ENCODE results near the gene MRM2. TPM values are rescaled to one million over a fixed set of nuclear protein-coding genes. Genes with fewer than 3 reads are reported as not detected.

MRM2 gene
- total RNA-seq, 1 donor from 2014 or later: 18.9 TPM

DNA sequence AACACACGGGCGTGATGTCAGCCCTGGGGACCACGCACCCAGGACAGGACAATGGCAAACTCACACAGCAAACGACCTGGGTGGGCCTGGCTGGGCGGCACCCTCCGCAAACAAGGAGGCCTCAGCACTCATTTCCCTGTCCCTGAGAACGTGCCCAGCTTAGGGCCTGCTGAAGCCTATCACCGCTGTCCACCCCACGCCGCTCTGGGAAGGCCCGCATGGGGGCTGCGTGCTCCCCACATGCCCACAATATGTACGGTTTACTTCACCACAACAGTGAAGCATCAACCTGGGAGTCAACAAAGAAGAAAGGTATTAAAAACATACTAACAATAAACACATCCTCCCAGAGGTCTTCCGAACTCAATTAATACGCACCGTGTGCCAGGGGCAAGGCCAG is 21.5 kb downstream of the MRM2 start:
- H3K27ac Mint-ChIP-seq (ENCODE audit: unreplicated experiment): no peak overlapping the region
- no peak overlapping the region for H3K4me3 Mint-ChIP-seq (ENCODE audit: unreplicated experiment)
- H3K36me3 Mint-ChIP-seq (ENCODE audit: unreplicated experiment): peaks cover 39% of the 10 kb centered on the region
- no peaks in the 10 kb centered on the region for H3K9me3 Mint-ChIP-seq (ENCODE audit: unreplicated experiment)
- TF ChIP-seq, protein P1, sequence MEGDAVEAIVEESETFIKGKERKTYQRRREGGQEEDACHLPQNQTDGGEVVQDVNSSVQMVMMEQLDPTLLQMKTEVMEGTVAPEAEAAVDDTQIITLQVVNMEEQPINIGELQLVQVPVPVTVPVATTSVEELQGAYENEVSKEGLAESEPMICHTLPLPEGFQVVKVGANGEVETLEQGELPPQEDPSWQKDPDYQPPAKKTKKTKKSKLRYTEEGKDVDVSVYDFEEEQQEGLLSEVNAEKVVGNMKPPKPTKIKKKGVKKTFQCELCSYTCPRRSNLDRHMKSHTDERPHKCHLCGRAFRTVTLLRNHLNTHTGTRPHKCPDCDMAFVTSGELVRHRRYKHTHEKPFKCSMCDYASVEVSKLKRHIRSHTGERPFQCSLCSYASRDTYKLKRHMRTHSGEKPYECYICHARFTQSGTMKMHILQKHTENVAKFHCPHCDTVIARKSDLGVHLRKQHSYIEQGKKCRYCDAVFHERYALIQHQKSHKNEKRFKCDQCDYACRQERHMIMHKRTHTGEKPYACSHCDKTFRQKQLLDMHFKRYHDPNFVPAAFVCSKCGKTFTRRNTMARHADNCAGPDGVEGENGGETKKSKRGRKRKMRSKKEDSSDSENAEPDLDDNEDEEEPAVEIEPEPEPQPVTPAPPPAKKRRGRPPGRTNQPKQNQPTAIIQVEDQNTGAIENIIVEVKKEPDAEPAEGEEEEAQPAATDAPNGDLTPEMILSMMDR (IDR thresholded peaks at IDR 0.05): no peak
- no peak for DNase-seq (ENCODE audit: extremely low spot score, unreplicated experiment)
- no peaks in the 10 kb centered on the region for H3K27me3 Mint-ChIP-seq (ENCODE audit: unreplicated experiment)
- no peaks in the 10 kb centered on the region for H3K4me1 Mint-ChIP-seq (ENCODE audit: unreplicated experiment)

DNA sequence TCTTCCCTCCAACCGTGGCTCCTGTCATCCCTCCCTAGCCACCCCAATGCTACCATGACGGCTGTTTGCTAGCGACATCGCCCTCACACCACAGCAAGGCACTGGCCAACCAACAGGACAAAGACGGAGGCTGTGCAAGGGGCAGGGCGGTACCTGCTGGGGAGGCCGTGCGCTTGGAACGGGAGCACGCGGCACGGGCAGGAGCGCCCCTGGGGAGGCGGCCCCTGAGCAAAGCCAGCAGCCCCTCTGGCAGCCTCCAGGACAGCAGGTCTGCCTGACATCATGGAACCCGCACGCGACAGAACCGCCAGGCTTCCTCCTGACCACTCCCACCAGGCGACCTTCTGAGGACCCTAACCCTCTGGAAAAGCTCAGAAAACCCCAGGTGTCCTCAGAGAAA is 22.0 kb downstream of the MRM2 start:
- H3K4me3 Mint-ChIP-seq (ENCODE audit: unreplicated experiment): no peak overlapping the region
- no peaks in the 10 kb centered on the region for H3K27me3 Mint-ChIP-seq (ENCODE audit: unreplicated experiment)

DNA sequence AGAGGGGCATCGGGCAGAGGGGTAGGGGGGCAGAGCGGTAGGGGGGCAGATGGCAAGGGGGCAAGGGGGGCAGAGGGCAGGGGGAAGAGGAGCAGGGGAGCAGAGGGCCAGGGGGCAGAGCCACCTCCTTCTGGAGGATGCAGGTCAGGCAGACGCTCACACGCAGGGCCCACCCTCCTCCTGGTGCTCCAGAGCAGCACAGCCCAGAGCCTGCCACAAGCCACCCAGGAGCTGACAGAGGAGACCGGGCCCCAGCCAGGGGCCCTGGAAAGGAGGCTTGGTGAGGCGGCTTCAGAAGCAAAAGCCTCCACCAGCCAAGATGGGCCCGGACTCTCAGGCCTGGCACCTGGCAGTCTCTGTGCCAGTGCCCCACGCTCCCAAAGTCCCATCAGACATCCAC is 22.4 kb downstream of the MRM2 start:
- Mint-ChIP-seq H3K9me3 (ENCODE audit: unreplicated experiment) (no peaks in the 10 kb centered on the region), H3K4me1 (ENCODE audit: unreplicated experiment) (no peaks in the 10 kb centered on the region), H3K36me3 (ENCODE audit: unreplicated experiment) (peaks cover 38% of the 10 kb centered on the region), H3K4me3 (ENCODE audit: unreplicated experiment) (no peak overlapping the region), H3K27me3 (ENCODE audit: unreplicated experiment) (no peaks in the 10 kb centered on the region), H3K27ac (ENCODE audit: unreplicated experiment) (no peak overlapping the region)
- TF ChIP-seq, protein P1 (IDR thresholded peaks at IDR 0.05): no peak
- DNase-seq (ENCODE audit: extremely low spot score, unreplicated experiment): no peak

More for the DNA sequence above, 22.0 kb downstream of the MRM2 start:
- H3K36me3 Mint-ChIP-seq (ENCODE audit: unreplicated experiment): peaks cover 38% of the 10 kb centered on the region
- H3K4me1 Mint-ChIP-seq (ENCODE audit: unreplicated experiment): no peaks in the 10 kb centered on the region
- no peak for DNase-seq (ENCODE audit: extremely low spot score, unreplicated experiment)
- H3K27ac Mint-ChIP-seq (ENCODE audit: unreplicated experiment): no peak overlapping the region
- TF ChIP-seq, protein P1 (IDR thresholded peaks at IDR 0.05): no peak
- H3K9me3 Mint-ChIP-seq (ENCODE audit: unreplicated experiment): no peaks in the 10 kb centered on the region

DNA sequence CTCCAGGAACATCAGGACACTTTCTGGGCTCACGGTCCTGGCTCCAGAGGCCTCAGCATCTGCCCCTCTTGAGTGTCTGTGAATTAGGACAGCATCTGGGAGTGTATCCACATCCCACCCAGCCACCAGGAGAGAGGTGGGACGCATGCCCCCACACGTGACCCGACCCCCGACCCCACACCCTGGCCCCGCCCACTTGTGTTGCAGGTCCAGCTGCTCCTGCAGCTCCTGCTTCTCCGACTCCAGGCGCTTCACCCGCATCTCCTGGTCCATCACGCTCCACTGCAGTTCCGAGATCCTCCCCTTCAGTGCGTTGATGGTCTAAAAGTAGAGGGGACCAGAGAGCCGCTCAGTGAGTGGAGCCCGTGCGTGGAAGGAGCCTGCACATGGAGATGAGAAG is 22.9 kb downstream of the MRM2 start:
- no peak overlapping the region for H3K4me3 Mint-ChIP-seq (ENCODE audit: unreplicated experiment)
- no peak for DNase-seq (ENCODE audit: extremely low spot score, unreplicated experiment)
- H3K9me3 Mint-ChIP-seq (ENCODE audit: unreplicated experiment): no peaks in the 10 kb centered on the region
- H3K4me1 Mint-ChIP-seq (ENCODE audit: unreplicated experiment): no peaks in the 10 kb centered on the region
- no peak overlapping the region for H3K27ac Mint-ChIP-seq (ENCODE audit: unreplicated experiment)
- H3K27me3 Mint-ChIP-seq (ENCODE audit: unreplicated experiment): no peaks in the 10 kb centered on the region
- TF ChIP-seq, protein P1 (IDR thresholded peaks at IDR 0.05): no peak
- peaks cover 36% of the 10 kb centered on the region for H3K36me3 Mint-ChIP-seq (ENCODE audit: unreplicated experiment)

DNA sequence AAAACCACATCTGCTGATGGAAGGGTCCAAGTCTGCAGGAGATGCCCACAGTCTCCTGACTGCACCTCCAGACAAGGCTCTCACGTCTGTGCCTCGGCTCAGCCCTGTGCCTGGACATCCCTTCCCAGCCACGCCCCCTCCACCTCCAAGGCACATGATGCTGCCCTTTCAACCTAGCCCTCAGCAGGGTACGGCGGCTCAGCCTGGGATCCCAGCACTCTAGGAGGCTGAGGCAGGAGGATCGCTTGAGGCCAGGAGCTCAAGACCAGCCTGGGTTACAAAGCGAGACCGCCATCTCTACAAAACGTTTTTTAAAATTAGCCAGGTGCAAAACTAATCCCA is 23.6 kb downstream of the MRM2 start:
- Mint-ChIP-seq H3K9me3 (ENCODE audit: unreplicated experiment) (no peaks in the 10 kb centered on the region), H3K27me3 (ENCODE audit: unreplicated experiment) (no peaks in the 10 kb centered on the region), H3K4me1 (ENCODE audit: unreplicated experiment) (no peaks in the 10 kb centered on the region), H3K36me3 (ENCODE audit: unreplicated experiment) (peaks cover 37% of the 10 kb centered on the region), H3K4me3 (ENCODE audit: unreplicated experiment) (no peak overlapping the region), H3K27ac (ENCODE audit: unreplicated experiment) (no peak overlapping the region)
- DNase-seq (ENCODE audit: extremely low spot score, unreplicated experiment): no peak
- TF ChIP-seq, protein P1 (IDR thresholded peaks at IDR 0.05): no peak

All from osteocyte (in vitro differentiated cells).